GM19238 (cell line): ENCODE results near the gene TBCA.
"Not testable (repeated sequence)": the region's sequence is repeated elsewhere in the genome, so short reads cannot be mapped to it uniquely, and the experiment has no call there.

Source experiments
- DNase-seq: peaks from one replicate; pipeline ENCODE4 v3.0.0; 2011; ENCODE audit warnings: low spot score; ENCODE audit not compliant: insufficient read length

Gene TBCA

DNA sequence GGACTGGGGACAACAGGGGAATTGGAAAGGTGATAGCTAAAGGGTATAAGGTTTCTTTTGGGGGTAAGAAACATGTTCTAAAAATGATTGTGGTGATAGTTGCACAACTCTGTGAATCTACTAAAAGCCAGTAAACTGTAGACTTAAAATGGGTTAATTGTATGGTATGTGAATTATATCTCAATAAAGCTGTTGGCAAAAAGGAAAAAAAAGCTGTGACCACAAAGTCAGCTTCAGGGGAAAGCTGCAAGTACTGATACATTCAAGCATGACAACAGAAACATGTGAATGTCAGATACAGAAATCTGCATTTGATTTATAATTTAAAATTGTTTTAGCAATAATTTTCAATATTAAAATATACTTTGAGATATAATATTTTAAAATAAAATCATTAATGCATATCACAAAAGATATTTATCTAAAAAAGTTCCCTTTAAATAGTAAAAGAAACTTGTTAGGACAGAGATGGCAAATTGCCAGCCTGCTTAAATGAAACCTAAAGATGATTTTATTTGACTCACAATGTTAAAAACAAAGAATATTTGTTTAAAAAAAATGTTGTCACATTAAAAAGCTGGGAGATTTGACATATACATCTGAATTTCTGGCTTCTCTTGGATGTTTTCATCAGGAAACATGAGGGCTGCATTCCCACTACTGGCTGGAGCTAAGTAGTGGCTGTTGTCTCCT is 66.0 kb downstream of the TBCA start:
- DNase-seq: no peak

GRCh38 chr5:77709340-77709739 is 66.8 kb downstream of the TBCA start:
- DNase-seq: no peak

DNA sequence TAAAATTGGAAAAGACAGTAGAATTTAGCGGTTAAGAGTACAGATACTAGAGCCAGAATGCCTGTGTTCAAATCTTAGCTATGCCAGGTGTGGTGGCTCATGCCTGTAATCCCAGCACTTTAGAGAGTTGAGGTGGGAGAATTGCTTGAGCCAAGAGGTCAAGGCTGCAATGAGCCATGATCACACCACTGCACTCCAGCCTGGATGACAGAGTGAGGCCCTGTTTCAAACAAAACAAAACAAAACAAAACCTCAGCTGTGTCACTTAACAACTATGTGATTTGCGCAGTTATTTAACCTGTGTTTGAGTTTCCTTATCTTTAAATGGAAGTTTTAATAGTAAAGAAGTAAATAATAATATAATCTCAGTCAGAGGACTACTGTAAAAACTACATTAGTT is 68.3 kb downstream of the TBCA start:
- no peak for DNase-seq

GRCh38 chr5:77699569-77699968 is 76.6 kb downstream of the TBCA start:
- DNase-seq: not testable (repeated sequence)

DNA sequence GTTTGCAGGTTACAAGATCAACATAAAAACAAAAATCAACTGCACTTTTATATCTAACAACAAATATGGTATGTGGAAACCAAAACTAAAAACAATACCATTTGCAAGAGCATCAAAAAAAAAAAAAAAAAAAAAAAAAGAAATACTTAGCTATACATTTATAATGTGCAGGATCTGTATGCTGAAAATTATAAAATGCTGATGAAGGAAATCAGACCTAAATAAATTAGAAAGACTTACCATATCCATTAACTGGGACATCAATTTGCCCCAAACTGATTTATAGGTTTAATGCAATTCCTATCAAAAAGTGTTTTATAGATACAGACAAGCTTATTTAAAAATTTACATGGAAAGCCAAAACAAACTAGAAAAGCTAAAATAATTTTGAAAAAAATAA is 77.2 kb downstream of the TBCA start:
- no peak for DNase-seq

- no peak for DNase-seq
Measured at GRCh38 chr5:77697692-77698091, 78.4 kb downstream of the TBCA start.

DNA sequence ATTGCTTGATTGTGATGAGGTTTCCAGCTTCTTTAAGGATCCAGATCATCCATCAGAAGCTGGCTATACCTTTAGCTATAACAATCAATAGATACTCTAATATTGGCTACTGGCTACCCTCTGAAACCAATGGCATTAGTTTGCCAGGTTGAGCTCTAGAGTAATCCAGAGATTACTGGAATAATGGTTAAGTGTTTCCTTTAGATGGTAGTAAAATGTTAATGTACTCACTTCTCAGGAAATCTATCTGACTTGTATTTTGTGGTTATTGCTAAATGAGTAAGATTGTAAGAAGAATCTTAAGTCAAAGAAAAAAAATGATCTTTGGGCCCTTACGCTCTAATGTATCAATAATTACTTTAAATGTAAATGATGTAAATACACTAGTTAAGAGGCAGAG is 80.0 kb downstream of the TBCA start:
- no peak for DNase-seq

DNA sequence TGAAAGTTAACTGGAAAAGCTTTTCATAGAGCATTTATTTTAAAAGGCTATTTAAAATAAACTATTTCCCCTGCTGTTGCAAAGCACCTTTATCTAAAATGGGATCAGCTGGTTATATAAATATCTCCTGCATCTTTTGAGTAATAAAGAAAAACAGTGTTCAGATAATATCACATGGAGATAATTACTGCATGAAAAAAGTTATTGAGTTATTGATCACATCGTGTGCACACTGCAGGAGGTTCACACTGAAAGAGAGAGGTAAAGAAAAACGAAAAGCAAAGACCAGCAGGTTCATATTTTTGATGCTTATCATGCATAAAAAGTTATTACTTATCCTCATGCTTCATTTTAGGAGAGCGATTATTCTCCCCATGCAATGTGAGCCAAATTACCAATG is 82.2 kb downstream of the TBCA start:
- no peak for DNase-seq

GRCh38 chr5:77683171-77683732 is 92.9 kb downstream of the TBCA start:
- DNase-seq: no peak

GRCh38 chr5:77670526-77670925 is 105.6 kb downstream of the TBCA start:
- no peak for DNase-seq

DNA sequence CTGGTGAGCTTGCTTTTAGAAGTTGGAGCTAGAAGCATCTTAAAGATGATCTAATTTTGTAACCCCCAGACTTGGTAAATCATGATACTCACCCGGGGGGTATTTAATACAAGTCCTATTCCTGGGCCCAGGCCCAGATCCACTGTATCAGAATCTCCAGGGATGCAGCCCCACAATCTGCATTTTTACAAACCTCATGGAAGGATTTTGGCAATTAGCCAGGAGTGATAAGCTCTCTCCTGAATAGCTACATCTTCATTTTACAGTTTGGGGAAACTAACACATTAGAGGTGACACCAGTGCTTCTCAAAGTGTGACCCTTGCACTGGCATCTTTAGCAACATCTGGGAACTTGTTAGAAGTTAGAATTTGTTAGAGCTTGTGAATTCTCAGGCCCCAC is 106.5 kb downstream of the TBCA start:
- no peak for DNase-seq

DNA sequence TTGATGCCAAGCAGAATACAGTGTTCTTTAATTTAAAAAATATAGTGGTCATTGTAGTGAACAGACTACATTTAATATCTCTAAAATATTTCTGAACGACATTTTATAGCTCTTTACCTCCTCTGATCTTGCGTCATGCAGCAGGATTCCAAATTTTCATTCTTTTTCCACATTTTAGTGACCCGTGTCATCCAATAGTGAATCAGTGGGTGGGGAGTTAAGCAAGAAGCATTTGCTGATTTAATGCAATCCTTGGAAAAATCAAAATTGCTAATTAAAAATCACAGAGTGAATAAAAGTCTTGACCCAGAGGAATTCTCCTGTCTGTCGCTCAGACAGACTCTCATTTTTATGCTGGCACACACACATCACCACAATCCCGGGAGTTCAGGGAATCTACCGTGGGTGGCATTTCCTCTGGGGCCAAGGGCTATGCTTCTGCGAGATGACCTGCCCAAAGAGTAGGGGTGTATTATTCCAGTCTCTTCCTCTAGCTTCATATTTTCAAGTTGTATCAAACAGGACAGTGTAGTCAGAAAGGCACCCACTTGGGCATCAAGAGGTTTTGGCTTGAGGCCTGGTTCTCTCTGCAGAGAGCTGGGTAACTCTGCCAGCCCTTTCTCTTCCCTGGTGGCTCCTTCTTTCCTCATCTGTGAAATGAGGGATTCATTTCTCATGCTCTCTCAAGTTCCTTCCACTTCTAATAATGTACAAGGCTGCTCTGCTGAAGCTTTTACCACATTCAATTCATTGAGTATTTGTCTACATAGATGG is 112.9 kb downstream of the TBCA start:
- DNase-seq: no peak

DNA sequence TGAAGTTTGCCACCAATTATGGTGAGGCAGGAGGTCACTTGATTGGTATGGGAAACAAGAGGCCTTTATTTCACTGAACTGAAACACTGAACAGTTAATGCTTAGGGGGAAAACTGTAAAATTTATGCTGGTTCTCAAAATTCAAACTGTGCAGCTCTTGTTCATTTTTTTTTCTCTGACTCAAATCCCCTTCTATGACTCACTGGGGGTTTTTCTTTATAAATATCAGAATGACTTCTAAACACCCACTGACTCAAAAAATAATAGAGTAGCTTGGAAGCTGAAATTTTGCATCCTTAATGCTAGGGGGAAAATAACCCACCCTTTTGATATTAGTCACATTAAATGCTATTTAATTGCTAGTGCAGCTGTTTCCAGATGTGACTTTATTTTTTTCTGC is 113.5 kb downstream of the TBCA start:
- no peak for DNase-seq

DNA sequence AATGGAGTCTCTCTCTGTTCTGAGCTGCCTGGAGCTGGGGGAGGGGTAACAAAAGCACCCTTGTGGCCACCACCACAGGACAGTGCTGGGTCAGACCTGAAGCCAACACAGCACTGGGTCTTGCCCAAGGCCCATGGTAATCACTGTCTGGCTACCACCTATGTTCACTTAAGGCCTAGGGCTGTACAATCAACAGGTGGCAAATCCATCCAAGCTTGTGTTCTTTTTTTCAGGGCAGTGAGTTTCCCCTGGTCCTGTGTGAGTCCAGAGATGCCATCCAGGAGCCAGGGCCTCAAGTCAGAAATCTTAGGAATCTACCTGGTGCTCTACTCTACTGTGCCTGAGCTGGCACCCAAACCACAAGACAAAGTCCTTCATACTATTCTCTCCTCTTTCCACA is 117.5 kb downstream of the TBCA start:
- no peak for DNase-seq

GRCh38 chr5:77651343-77651742 is 124.8 kb downstream of the TBCA start:
- DNase-seq: no peak

DNA sequence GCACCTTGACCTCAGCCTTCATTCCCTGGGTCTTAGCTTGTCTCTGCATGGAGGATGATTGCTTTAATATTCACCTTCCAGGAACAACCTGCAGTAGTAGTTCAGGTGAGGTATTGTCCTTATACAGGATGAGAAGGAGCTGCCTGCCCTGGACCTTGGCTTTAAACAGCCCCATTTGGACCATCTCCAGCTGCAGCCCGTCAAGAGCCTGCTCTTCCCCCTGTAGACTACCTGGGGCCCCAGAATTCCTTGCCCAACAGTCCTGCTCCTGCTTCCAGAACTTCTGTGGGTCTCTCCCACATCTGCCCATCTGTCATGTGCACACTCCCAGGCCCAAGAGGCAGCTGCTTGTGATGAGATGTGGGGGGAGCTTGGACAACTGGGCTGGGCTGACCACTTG is 125.5 kb downstream of the TBCA start:
- DNase-seq: no peak

DNA sequence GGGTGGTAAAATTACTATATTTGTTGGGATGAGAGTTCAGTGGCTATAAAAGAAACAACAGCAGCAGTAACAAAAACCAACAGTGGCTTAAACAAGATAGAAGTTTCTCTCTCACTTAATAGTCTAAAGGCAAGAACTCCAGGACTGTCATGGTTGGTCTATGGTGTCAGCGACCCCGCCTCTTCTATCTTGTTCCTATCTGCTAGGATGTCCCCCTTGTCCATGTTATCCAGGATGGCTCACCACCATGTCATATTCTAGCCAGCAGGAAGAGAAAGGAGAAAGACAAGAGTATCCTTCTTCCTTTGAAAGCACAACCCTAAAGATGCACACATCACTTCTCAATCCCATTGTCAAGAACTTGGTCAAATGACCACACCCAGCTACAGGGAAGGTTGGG is 126.4 kb downstream of the TBCA start:
- no peak for DNase-seq

GRCh38 chr5:77645995-77646639 is 130.0 kb downstream of the TBCA start:
- DNase-seq: no peak

DNA sequence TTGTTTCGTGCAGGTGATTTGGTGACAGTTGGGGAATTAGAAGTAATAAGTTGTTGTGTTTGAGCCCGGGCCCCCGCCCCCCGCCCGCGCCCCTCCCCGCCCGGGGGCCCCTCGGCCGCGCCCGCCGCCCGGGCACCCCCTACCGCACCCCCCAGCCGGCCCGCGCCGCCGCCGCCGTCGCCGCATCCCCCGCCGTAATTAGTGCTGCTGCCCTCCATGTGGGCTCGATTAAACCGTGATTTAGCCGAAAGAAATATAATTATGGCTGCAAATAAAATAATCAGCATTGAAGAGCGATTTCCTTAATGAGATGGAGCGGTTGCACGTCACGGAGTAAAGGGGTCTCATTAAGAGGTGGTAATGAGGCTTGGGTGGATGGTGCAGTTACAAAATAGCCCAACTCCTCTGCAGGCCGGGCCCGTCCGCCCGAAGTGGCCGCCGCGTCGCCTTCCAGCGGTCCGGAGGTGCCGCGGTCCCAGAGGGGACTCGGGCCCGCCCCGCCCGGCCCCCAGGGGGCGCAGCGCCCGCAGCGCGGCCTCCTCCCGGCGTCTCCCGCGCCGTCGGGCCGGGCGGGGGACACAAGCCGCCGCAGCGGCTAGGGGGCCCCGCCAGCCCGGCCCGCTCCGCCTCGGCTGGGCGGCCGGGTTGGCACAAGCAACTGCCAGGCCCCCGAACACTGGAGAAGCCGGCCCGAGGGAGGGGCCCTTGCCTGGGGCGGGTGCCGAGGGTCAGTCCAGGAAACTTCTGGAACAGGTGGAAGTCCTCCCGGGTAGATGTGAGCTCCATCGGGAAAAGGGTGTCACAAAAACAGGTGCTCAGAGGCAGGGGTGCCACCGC is 130.8 kb downstream of the TBCA start:
- peak; percentile 71 for DNase-seq

GRCh38 chr5:77644371-77645157 is 131.6 kb downstream of the TBCA start:
- DNase-seq: no peak
